Neural progenitor cell (in vitro differentiated cells): ENCODE measurements around the gene HOXC12.

Experiments
- CTCF ChIP-seq: fragments of 200-600 bp; sonication (generic); IDR thresholded peaks from 2 replicates; pipeline ENCODE4 v1.5.1; 2017; ENCODE audit warnings: antibody characterized with exemption, mild to moderate bottlenecking
- EZH2phosphoT487 ChIP-seq: fragments of 200-600 bp; sonication (generic); IDR thresholded peaks from 2 replicates; pipeline ENCODE4 v1.6.1; 2017; ENCODE audit warnings: antibody characterized with exemption

GRCh38 chr12:53998110-53998899 lies 43.6 kb downstream of the HOXC12 start:
- no peak for TF ChIP-seq CTCF
- no peak for TF ChIP-seq EZH2phosphoT487
